NCI-H1105 (cell line): ENCODE results near the gene GRIA4.
A peak's percentile ranks its signal among the peaks of the same experiment; 100 is the strongest.
"Not testable (repeated sequence)": the region's sequence is repeated elsewhere in the genome, so short reads cannot be mapped to it uniquely, and the experiment has no call there.

Experiments
- DNase-seq: peaks from one replicate; lab custom pipeline; 2025; lab: John Stamatoyannopoulos, UW

GRIA4 gene

GRCh38 chr11:105860105-105860504, 250.2 kb downstream of the GRIA4 start:
- DNase-seq = no peak

DNA sequence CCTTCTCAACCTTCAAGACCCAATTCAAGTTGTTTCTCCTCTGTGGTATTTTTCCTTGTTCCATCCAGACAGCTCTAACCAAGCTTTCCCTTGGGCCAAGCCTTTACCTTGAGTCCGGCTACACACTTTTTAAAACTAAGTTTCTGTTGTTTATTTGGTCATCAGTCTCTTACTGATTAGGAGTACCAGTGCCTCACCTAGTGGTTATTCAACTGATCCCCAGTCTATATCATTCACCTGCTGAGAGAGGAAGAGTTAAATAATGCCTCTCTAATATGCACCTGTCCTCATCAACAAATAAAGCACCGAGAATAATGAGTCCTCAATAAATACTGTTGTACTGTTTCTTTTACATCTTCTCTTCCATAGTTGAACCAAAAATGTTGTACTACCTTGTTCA, 251.4 kb downstream of the GRIA4 start:
- DNase-seq = no peak

- peak; percentile 35 for DNase-seq
Observed at GRCh38 chr11:105862736-105863367, 253.0 kb downstream of the GRIA4 start.

DNA sequence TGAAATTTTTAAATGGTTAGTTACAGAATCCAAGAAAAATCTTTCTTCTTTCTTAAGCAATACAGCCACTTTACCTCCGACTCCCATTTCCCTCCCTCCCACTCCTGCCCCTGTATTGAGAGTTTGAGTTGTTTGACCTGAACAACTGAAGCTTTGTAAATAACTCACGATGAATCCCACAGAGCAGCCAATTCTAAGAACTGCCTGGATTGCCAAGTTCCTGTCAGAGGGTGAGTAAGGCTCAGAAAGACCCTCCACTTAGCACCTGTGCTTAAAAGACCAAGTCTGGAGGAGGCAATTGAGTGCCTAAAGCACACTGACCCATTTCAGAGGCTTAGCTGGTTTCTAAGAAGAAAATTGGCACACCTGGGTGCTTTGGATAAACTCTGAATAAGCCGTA, 253.7 kb downstream of the GRIA4 start:
- DNase-seq = no peak

GRCh38 chr11:105867742-105868141, 257.9 kb downstream of the GRIA4 start:
- DNase-seq = no peak

DNA sequence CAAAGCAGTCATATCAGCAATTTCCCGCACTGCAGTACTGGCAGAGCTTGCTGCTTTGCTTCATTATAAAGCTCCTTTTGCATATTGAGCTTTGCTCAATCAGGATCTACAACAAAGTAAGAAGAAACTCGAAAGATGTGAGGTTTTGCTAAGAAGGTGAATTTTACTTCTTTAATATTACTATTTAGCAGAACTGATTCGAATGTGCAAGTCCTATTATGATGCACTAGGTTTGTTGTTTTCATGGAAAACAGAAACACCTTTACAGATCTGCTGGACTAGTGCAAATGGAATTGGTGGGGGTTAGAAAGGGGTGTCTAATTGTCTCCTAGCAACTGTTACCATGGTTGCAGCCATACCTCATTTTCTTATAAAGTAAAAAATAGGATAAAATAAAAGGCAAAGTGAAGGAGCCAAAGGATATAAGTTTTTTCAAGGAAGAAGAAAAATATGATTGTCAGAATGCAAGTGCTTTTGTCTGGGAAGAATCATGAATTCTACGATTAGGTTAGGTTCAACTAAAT, 259.0 kb downstream of the GRIA4 start:
- no peak for DNase-seq

DNA sequence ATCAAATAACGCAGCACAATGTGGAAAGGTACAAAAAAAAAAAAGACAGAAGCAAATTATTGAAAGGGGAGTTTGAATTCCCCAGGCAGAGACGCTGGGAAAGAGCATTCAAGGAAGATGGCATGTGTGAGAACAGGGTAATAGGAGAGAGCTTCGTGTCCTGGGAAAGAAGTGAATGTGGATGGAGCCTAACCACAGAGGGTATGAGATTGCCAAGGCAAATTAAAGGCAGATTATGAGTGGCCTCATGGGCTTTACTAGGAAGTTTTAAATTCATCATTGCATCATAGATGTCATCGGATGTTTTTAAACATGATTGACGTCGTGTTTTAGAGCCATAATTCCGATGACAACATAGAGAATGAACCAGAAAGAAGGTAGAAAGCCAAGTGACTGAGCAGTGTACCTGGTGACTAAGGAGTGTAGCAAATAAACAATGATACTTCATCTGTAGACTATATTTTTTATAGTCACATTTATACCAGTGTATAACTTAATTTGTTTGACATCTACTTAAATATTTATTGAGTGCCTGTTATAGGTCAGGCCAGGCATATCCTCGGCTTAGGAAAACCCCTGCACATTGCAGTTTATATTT, 260.7 kb downstream of the GRIA4 start:
- DNase-seq = no peak

GRCh38 chr11:105878510-105878909, 268.6 kb downstream of the GRIA4 start:
- no peak for DNase-seq

DNA sequence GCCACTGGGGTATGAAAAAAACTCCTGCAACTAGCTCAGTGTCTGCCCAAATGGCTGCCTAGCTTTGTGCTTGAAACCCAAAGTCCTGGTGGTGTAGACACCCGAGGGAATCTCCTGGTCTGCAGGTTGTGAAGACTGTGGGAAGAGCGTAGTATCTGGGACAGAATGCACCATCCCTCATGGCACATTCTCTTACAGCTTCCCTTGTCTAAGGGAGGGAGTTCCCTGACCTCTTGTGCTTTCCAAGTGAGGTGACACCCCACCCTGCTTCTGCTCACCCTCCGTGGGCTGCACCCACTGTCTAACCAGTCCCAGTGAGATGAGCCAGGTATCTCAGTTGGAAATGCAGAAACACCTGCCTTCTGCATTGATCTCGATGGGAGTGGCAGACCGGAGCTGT, 269.1 kb downstream of the GRIA4 start:
- DNase-seq = not testable (repeated sequence)

- no peak for DNase-seq
Observed at GRCh38 chr11:105881027-105881426, 271.2 kb downstream of the GRIA4 start.

DNA sequence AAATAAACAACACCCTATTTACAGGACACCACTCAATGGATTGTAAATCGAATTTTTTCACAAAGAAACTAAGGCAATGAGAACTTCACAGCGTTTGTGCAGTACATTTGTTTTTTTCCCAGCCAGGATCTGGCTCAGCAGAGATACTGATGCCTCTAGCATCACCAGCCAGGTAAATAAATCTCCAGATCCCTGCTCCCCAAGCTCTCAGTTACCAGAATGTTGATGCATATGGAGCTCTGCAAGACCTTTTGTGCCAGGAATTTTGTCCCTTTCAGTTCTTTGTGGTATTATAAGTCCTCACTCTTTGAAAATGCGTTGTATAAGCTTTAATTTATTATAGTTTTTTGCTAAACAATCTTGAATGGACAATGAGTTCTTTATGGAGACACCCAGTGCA, 274.6 kb downstream of the GRIA4 start:
- no peak for DNase-seq

GRCh38 chr11:105891685-105892084, 281.8 kb downstream of the GRIA4 start:
- DNase-seq = no peak

DNA sequence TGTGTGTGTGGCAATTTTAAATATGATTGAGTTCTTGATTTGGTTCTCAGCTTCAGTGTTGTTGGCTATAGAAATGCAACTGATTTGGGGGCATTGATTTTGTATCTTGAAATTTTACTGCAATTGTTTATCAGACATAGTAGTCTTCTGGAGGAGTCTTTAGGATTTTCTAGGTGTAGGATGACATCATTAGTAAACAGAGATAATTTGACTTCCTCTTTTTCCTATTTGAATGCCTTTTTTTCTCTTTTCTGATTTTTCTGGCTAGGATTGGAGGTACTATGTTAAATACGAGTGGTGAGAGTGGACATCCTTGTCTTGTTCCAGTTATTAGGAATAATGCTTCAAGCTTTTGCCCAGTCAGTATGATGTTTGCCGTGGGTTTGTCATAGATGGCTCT, 287.3 kb downstream of the GRIA4 start:
- no peak for DNase-seq

DNA sequence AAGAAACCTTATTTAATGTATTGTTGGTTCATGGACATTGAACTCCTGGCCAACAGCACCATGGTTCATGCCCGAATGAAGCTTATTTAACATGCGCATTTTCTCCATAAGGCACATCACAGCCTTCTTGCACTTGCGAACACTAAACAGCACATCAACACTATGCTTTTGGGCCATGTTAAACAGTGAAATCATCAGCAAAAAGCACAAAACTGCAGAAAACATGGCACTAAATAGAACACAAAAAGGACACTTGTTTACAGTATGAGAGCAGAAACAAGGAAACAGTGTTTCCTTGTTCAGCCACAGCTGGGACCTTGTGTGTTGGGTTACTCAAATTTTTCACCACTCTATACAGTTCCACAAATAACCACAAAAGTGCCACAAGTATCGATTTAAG, 289.9 kb downstream of the GRIA4 start:
- no peak for DNase-seq

GRCh38 chr11:105900515-105901035, 290.7 kb downstream of the GRIA4 start:
- no peak for DNase-seq

DNA sequence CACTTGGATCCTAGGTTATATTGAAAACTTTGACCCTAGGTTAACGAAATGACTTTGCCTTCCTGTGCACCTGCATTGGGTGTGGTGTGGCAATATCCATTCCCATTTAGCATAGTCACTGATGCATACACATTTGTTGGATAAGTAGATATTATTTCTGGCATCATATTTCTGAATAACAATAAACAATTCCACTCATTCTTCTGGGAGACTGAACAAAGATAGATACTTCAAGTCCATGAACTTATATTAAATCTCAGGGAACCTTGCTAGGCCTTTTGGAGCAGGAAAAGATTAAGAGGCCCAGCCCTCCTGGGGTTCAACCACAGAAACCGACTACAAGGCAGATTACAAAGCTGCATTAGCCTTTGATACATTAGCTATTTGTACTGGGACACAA, 293.2 kb downstream of the GRIA4 start:
- no peak for DNase-seq

DNA sequence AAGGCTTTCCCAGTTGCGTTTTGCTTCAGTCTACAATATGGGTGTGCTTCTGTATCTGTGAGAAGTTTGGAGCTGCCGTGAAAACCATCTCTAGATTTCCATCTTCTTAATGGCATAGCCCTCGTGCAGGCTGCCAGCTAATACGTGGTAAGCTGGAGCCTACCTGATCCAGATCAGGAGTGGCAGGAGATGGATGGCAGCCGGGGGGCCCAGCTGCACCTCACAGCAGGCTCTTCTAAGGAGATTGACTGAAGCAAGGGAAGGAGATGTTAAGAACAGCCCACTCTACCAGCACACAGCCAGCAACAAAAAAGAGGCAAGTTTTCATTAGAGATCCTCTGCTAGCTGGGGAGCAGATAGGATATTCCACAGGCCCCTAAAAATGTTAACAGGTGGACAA, 296.6 kb downstream of the GRIA4 start:
- DNase-seq = no peak

GRCh38 chr11:105907319-105907718, 297.4 kb downstream of the GRIA4 start:
- DNase-seq = no peak

DNA sequence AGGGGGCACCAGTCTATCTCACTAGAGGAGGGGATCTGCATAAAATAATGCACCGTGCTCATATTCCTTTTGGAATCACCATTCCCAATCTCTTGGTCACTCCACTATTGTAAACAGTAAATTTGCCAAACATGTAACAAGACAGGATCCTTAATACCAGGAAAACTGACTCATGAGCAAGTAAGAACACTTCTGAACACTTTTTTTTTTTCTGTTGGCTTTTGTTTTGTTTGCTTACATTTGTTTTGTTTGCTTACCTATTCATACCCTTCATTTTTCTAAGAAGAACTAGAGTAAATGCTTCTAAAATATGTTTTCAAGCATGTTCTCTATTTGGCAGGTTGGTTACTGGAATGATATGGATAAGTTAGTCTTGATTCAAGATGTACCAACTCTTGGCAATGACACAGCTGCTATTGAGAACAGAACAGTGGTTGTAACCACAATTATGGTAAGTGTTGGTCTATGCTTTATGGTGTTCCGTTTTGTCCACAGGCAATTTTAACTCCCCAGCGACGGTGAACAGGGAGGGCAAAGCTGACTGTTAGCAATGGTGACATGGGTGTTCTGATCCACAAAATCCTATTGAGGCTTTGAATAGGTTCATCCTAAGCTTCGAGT, 300.3 kb downstream of the GRIA4 start:
- no peak for DNase-seq

DNA sequence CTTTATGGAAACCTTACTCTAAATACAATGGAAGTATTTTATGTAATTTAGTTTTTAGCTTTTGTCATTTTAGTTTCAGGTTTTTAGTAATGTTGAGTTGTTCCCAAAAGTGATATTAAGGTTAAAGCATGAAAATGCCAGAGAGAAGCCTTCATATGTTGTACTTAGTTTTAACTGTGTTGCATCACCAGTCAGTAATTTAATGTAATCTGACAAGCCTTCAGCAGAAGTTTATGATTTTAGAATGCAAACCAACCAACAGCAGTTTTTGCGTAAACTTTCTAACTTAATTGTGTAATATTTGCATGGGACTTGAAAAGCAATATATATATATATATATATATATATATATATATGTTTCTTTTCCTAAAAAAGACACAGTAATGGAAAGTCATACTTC, 301.6 kb downstream of the GRIA4 start:
- no peak for DNase-seq

GRCh38 chr11:105912666-105913065, 302.8 kb downstream of the GRIA4 start:
- DNase-seq = no peak

- DNase-seq = no peak
Observed at GRCh38 chr11:105915021-105915420, 305.1 kb downstream of the GRIA4 start.

- no peak for DNase-seq
Observed at GRCh38 chr11:105918039-105918438, 308.2 kb downstream of the GRIA4 start.
